IMR-90 (cell line): ENCODE measurements around the gene SPIC. TPM values are rescaled to one million over a fixed set of nuclear protein-coding genes. Genes with fewer than 3 reads are reported as not detected.

ENCODE experiments used
- ATAC-seq: fragments of 200-7000 bp; cut with Tn5 transposase; 2 replicates; pipeline ENCODE4 v1.9.1; 2020; ENCODE audit warnings: low read depth, mild to moderate bottlenecking, moderate library complexity
- BruUV-seq: library from RNA; stranded (reverse); fragments of 400-500 nt; replicated peaks from 2 replicates; lab custom pipeline; 2021; lab: Mats Ljungman, UMichigan
- CTCF ChIA-PET: fragments of 300-600 bp; formaldehyde crosslinking; extraction: SDS; loops from one replicate; lab custom pipeline; 2021; ENCODE audit warnings: antibody characterized with exemption; lab: Yijun Ruan, JAX
- POLR2A ChIA-PET: fragments of 300-600 bp; sonication (Branson Sonifier 250); formaldehyde crosslinking; loops from one replicate; lab custom pipeline; 2022; ENCODE audit warnings: antibody characterized with exemption; ENCODE audit not compliant: unreplicated experiment; lab: Charles Lee
- DNase-seq: peaks from one replicate; pipeline ENCODE4 v3.0.0; 2013
- H2AFZ ChIP-seq: replicated peaks from 2 replicates; pipeline ENCODE3; 2013; ENCODE audit warnings: low read length, mild to moderate bottlenecking; ENCODE audit not compliant: poor library complexity
- H2AK5ac ChIP-seq: 2 replicates; pipeline ENCODE4 v1.6.1; 2013; ENCODE audit warnings: low read depth, low read length, inconsistent platforms
- H2AK9ac ChIP-seq: replicated peaks from 2 replicates; pipeline ENCODE3; 2013; ENCODE audit warnings: mild to moderate bottlenecking, low read depth, low read length, moderate library complexity; ENCODE audit not compliant: poor library complexity
- H2BK120ac ChIP-seq: 2 replicates; pipeline ENCODE4 v1.6.1; 2013; ENCODE audit warnings: low read depth, low read length, inconsistent platforms
- H2BK15ac ChIP-seq: 3 replicates; pipeline ENCODE4 v1.6.1; 2013; ENCODE audit warnings: low read depth, low read length, inconsistent platforms
- H2BK20ac ChIP-seq: 2 replicates; pipeline ENCODE4 v1.6.1; 2013; ENCODE audit warnings: low read depth, mild to moderate bottlenecking, inconsistent platforms, low read length, moderate library complexity
- H2BK5ac ChIP-seq: 2 replicates; pipeline ENCODE4 v1.6.1; 2013; ENCODE audit warnings: mild to moderate bottlenecking, low read depth, low read length, inconsistent platforms; ENCODE audit not compliant: poor library complexity, severe bottlenecking
- H3K14ac ChIP-seq: replicated peaks from 2 replicates; pipeline ENCODE4 v1.6.1; 2013; ENCODE audit warnings: low read depth, low read length, inconsistent platforms
- H3K18ac ChIP-seq: 2 replicates; pipeline ENCODE4 v1.6.1; 2013; ENCODE audit warnings: low read depth, low read length, control low read depth
- H3K23ac ChIP-seq: 2 replicates; pipeline ENCODE4 v1.6.1; 2013; ENCODE audit warnings: low read depth, low read length, inconsistent platforms
- H3K27ac ChIP-seq: 2 replicates; pipeline ENCODE4 v1.5.1; 2013; ENCODE audit warnings: mild to moderate bottlenecking, control low read depth, low read length; ENCODE audit not compliant: insufficient read depth
- H3K27me3 ChIP-seq: 2 replicates; pipeline ENCODE4 v1.6.1; 2013; ENCODE audit warnings: low read length; ENCODE audit not compliant: control insufficient read depth, insufficient read depth
- H3K36me3 ChIP-seq: 2 replicates; pipeline ENCODE4 v1.6.1; 2013; ENCODE audit warnings: low read length, mixed read lengths; ENCODE audit not compliant: control insufficient read depth, insufficient read depth
- H3K4ac ChIP-seq: 2 replicates; pipeline ENCODE4 v1.6.1; 2013; ENCODE audit warnings: low read depth, low read length, inconsistent platforms
- H3K4me1 ChIP-seq: 2 replicates; pipeline ENCODE4 v1.6.1; 2013; ENCODE audit warnings: low read length, mixed read lengths; ENCODE audit not compliant: control insufficient read depth, insufficient read depth
- H3K4me2 ChIP-seq: 2 replicates; pipeline ENCODE4 v1.6.1; 2013; ENCODE audit warnings: low read depth, mild to moderate bottlenecking, control low read depth, low read length, moderate library complexity
- H3K4me3 ChIP-seq: 2 replicates; pipeline ENCODE4 v1.5.1; 2013; ENCODE audit warnings: low read depth, mild to moderate bottlenecking, control low read depth, low read length, moderate library complexity; ENCODE audit not compliant: insufficient read depth
- H3K56ac ChIP-seq: 2 replicates; pipeline ENCODE4 v1.6.1; 2013; ENCODE audit warnings: low read length, inconsistent platforms; ENCODE audit not compliant: insufficient read depth; ENCODE audit errors: extremely low read depth
- H3K79me1 ChIP-seq, 2 experiments: 2 replicates each; pipeline ENCODE4 v1.6.1; 2013; ENCODE audit warnings: low read length in 2 of 2, inconsistent platforms in 1 of 2, low read depth in 1 of 2
- H3K9ac ChIP-seq: 2 replicates; pipeline ENCODE4 v1.6.1; 2013; ENCODE audit warnings: low read depth, low read length, control low read depth
- H3K9me1 ChIP-seq: 2 replicates; pipeline ENCODE4 v1.6.1; 2013; ENCODE audit warnings: low read length, inconsistent platforms; ENCODE audit not compliant: insufficient read depth
- H3K9me3 ChIP-seq: 2 replicates; pipeline ENCODE4 v1.6.1; 2013; ENCODE audit warnings: low read length; ENCODE audit not compliant: control insufficient read depth, insufficient read depth
- H4K20me1 ChIP-seq: 2 replicates; pipeline ENCODE4 v1.6.1; 2013; ENCODE audit warnings: low read length, inconsistent platforms; ENCODE audit not compliant: insufficient read depth
- H4K5ac ChIP-seq: 2 replicates; pipeline ENCODE4 v1.6.1; 2013; ENCODE audit warnings: mild to moderate bottlenecking, low read depth, low read length, control low read depth
- H4K8ac ChIP-seq, 2 experiments: 2 replicates each; pipeline ENCODE4 v1.6.1; 2013; ENCODE audit warnings: low read depth in 2 of 2, low read length in 2 of 2, control low read depth in 1 of 2, inconsistent platforms in 1 of 2
- H4K91ac ChIP-seq: 2 replicates; pipeline ENCODE4 v1.6.1; 2013; ENCODE audit warnings: low read depth, low read length, inconsistent platforms; ENCODE audit not compliant: insufficient read depth
- CHD1 ChIP-seq: IDR thresholded peaks from 2 replicates; pipeline ENCODE4 v1.6.1; 2012; ENCODE audit warnings: low read depth, low read length, improper control_type of control experiment
- WGBS, 2 experiments: methylation state at CpG; one replicate each; pipeline versions ENCODE4 v1.1.5 to v1.1.7; 2013; ENCODE audit warnings: missing lambda C conversion rate in 2 of 2; ENCODE audit not compliant: insufficient read length in 1 of 2; ENCODE audit errors: extremely low coverage in 2 of 2; 5-methylcytosine and 5-hydroxymethylcytosine counted together
- dilution Hi-C: fragments of 300-500 bp; cut with HindIII; formaldehyde crosslinking; loops from one replicate; pipeline ENCODE4 v1.14.3; 2018; ENCODE audit warnings: low sequenced_read_pairs; ENCODE audit not compliant: unreplicated experiment
- in situ Hi-C: fragments of 300-500 bp; cut with MboI; formaldehyde crosslinking; loops from 3 replicates; pipeline ENCODE4 v1.14.3; 2019; ENCODE audit warnings: low sequenced_read_pairs, inconsistent platforms, mixed read lengths
- intact Hi-C: fragments of 100-400 bp; cut with micrococcal nuclease; formaldehyde crosslinking; loops from 2 replicates; pipeline ENCODE4 v1.10.0; 2022
- microRNA-seq, 2 experiments: library from miRNA; stranded (forward) in 1 of 2; unstranded in 1 of 2; fragments of 10-50 nt in 1 of 2; fragments of <30 nt in 1 of 2; gene quantifications in 1 of 2; microRNA quantifications in 1 of 2; one replicate each; pipeline versions ENCODE3 to v1.1.0; 2013 to 2020; ENCODE audit not compliant: insufficient read depth in 1 of 2, insufficient read length in 1 of 2, unreplicated experiment in 1 of 2
- polyA plus RNA-seq, 3 experiments: library from polyadenylated mRNA; depleted of rRNA; stranded (reverse); fragments of >200 nt; gene quantifications; 2 replicates each; pipeline ENCODE4 v1.2.3, GENCODE V29; 2012; ENCODE audit warnings: low replicate concordance in 1 of 3
- small RNA-seq, 5 experiments: library from RNA; depleted of rRNA; stranded (forward); fragments of <200 nt; gene quantifications; one replicate each; pipeline ENCODE3, GENCODE V24; 2012
- total RNA-seq: library from RNA; depleted of rRNA; stranded (reverse); fragments of >200 nt; gene quantifications from 2 replicates; pipeline ENCODE4 v1.2.3, GENCODE V29; 2012; rRNA removed

SPIC gene
- total and polyA plus RNA-seq, 2 of the 4 experiments (the other 2 are of a cell fraction): not detected

GRCh38 chr12:101536069-101536674 is 61.0 kb downstream of the SPIC start:
- Histone ChIP-seq H3K4ac (no peak overlapping the region), H4K8ac (no peak overlapping the region), H3K18ac (no peak overlapping the region), H3K23ac (no peak overlapping the region), H3K9ac (no peak overlapping the region), H2BK15ac (no peak overlapping the region), H3K14ac (no peak overlapping the region), H2AK5ac (no peak overlapping the region), H3K56ac (no peak overlapping the region), H3K4me2 (no peak overlapping the region), H3K4me1 (no peaks in the 10 kb centered on the region), H2AFZ (no peak overlapping the region), H3K4me3 (no peak overlapping the region), H2BK5ac (no peak overlapping the region), H4K5ac (no peak overlapping the region), H3K79me1 (no peaks in the 10 kb centered on the region), H3K27ac (no peak overlapping the region), H2BK20ac (no peak overlapping the region), H2AK9ac (no peak overlapping the region), H3K27me3 (no peaks in the 10 kb centered on the region), H2BK120ac (no peak overlapping the region), H3K36me3 (no peaks in the 10 kb centered on the region), H3K9me3 (no peaks in the 10 kb centered on the region), H4K91ac (no peak overlapping the region), H3K9me1 (no peaks in the 10 kb centered on the region), H4K20me1 (no peaks in the 10 kb centered on the region)
- no CpG with 5 or more reads among the region's 2 CpGs for WGBS, 2 experiments
- ATAC-seq (no peak), DNase-seq (no peak)
- in situ Hi-C loops: no loop called here
- BruUV-seq: no TSS peak
- intact Hi-C loops: no loop called here
- POLR2A ChIA-PET: no interaction called here
- dilution Hi-C loops: no loop called here
- CTCF ChIA-PET: interaction anchor here (0.6 kb wide), 1 partner anchor 283 kb away, joined by 5 read pairs; no protein-coding TSS in a partner anchor
- no peak for TF ChIP-seq CHD1

Small RNA genes lying within 50 kb of the gene (microRNA-seq; reads per million reads assigned to microRNA genes)
- gene RF00019 (ENCODE audit: insufficient read depth, insufficient read length) (not detected), gene RNA5SP367 (ENCODE audit: insufficient read depth, insufficient read length) (not detected), gene RNU5E-5P (ENCODE audit: insufficient read depth, insufficient read length) (not detected)

Small RNA genes lying within 50 kb of the gene (small RNA-seq; reads per million reads assigned to genes)
- gene RF00019 (0 reads per million in 5 experiments), gene RNA5SP367 (0 reads per million in 5 experiments), gene RNU5E-5P (0 to 0.08 (median 0) reads per million in 5 experiments)

Other genes starting within 250 kb of the SPIC start
- 22.0 and 29.7 TPM in 2 replicates for gene UTP20, start 195.2 kb upstream of the SPIC start, total RNA-seq
- gene UTP20, start 195.2 kb upstream of the SPIC start, polyA plus RNA-seq (2012; rRNA removed): 6.3 and 6.8 TPM in 2 replicates
- gene ARL1, start 67.6 kb upstream of the SPIC start, total RNA-seq: 126 and 163 TPM in 2 replicates
- gene ARL1, start 67.6 kb upstream of the SPIC start, polyA plus RNA-seq (2012; rRNA removed): 113 and 124 TPM in 2 replicates
- not detected in 2 replicates for gene MYBPC1, start 119.6 kb downstream of the SPIC start, total RNA-seq
- gene MYBPC1, start 119.6 kb downstream of the SPIC start, polyA plus RNA-seq (2012; rRNA removed): not detected in 2 replicates
- gene CHPT1, start 222.3 kb downstream of the SPIC start, total RNA-seq: 8.1 and 18.6 TPM in 2 replicates
- 11.4 and 11.7 TPM in 2 replicates for gene CHPT1, start 222.3 kb downstream of the SPIC start, polyA plus RNA-seq (2012; rRNA removed)